ENCODE results near the gene PRKCD.

The PRKCD gene

GRCh38 chr3:53193466-53194209 is 32.6 kb downstream of the PRKCD start:
- Histone ChIP-seq H3K27me3 (ENCODE audit: control insufficient read depth in 1 of 2, insufficient read depth in 2 of 2, low read length in 2 of 2) (peaks cover 0 to 3% of the 10 kb centered on the region in 2 donors), H3K9me3 (ENCODE audit: control insufficient read depth in 2 of 2, low read length in 2 of 2) (no peaks in the 10 kb centered on the region), H3K27ac (ENCODE audit: low read length) (peak overlapping the region; percentile 60), H3K4me1 (ENCODE audit: control insufficient read depth, insufficient read depth, low read length) (peaks cover 29% of the 10 kb centered on the region), H3K4me3 (ENCODE audit: low read length in 2 of 2) (peak overlapping the region in 1 of 2 donors; percentile 35), H3K9ac (ENCODE audit: low read length in 2 of 2) (peak overlapping the region in 1 of 2 donors; percentile 13), H3K36me3 (ENCODE audit: control insufficient read depth in 2 of 2, insufficient read depth in 2 of 2, low read length in 2 of 2) (peaks cover 0 to 15% of the 10 kb centered on the region in 2 donors)

DNA sequence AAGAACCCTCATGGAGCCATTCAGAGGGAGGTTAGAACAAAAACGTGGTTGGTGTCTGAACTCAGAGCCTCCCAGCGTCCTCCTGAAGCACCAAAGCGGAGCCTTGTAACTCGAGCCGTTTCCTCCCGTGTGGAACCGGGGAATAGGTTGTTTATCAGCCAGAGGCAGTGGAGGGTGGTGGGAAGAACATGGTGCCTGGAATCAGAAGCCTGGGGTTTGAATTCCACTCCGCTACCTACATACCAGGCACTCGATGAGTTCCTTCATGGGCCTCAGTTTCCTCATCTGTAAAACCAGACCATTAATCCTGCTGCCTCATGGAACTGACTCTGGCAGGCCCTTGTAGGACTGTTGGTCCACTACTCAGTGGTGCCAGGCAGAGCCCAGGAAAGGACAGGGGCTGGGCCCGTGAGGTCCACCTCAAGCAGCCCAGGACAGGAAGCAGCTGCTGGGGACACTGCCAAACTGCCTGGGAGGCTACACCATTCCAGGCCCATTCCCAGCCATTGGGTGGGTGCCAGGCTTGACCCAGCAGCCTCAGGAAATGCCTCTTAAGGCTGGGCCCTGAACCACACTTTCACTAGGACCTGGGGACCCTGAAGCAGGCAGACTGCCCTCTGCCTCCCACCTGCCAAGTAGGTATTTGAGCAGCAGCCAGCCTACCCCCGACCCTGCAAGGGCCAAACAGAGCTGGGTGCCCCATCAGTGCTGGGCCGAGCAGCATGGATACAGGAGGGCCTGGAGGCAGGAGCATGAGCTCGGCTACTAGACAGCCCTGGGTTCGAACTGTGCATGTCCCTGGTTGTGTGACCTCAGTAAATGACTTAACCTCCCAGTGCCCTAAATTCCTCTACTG is 33.4 kb downstream of the PRKCD start:
- no peak overlapping the region for H3K4me3 ChIP-seq (ENCODE audit: low read length in 2 of 2)
- H3K9ac ChIP-seq (ENCODE audit: low read length in 2 of 2) = no peak overlapping the region
- peaks cover 0 to 3% of the 10 kb centered on the region in 2 donors for H3K27me3 ChIP-seq (ENCODE audit: control insufficient read depth in 1 of 2, insufficient read depth in 2 of 2, low read length in 2 of 2)
- no peaks in the 10 kb centered on the region for H3K9me3 ChIP-seq (ENCODE audit: control insufficient read depth in 2 of 2, low read length in 2 of 2)
- H3K27ac ChIP-seq (ENCODE audit: low read length) = peak overlapping the region; percentile 60
- peaks cover 0 to 10% of the 10 kb centered on the region in 2 donors for H3K36me3 ChIP-seq (ENCODE audit: control insufficient read depth in 2 of 2, insufficient read depth in 2 of 2, low read length in 2 of 2)
- H3K4me1 ChIP-seq (ENCODE audit: control insufficient read depth, insufficient read depth, low read length) = peaks cover 29% of the 10 kb centered on the region

DNA sequence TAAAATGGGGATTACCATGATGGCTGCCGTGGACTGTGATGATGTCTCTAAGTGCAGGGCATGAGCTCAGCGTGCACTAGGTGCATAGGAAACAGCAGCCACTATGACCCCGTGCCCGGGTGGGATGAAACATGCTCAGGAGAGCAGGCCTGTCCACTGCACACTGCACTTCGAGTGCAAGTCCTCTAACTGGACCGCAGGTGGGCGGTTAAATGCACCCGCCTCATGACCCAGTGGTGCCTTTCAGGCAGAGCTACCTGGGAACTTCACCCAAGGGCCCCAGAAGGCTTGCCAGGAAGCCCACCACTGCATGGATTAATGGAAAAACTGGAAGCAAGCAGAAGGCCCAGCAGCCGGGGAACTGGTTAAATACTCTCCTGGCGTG is 34.0 kb downstream of the PRKCD start:
- H3K4me3 ChIP-seq (ENCODE audit: low read length in 2 of 2) = no peak overlapping the region
- no peaks in the 10 kb centered on the region for H3K9me3 ChIP-seq (ENCODE audit: control insufficient read depth in 2 of 2, low read length in 2 of 2)
- H3K27ac ChIP-seq (ENCODE audit: low read length) = no peak overlapping the region
- peaks cover 29% of the 10 kb centered on the region for H3K4me1 ChIP-seq (ENCODE audit: control insufficient read depth, insufficient read depth, low read length)
- peaks cover 0 to 6% of the 10 kb centered on the region in 2 donors for H3K36me3 ChIP-seq (ENCODE audit: control insufficient read depth in 2 of 2, insufficient read depth in 2 of 2, low read length in 2 of 2)
- H3K27me3 ChIP-seq (ENCODE audit: control insufficient read depth in 1 of 2, insufficient read depth in 2 of 2, low read length in 2 of 2) = peaks cover 0 to 3% of the 10 kb centered on the region in 2 donors
- H3K9ac ChIP-seq (ENCODE audit: low read length in 2 of 2) = no peak overlapping the region

DNA sequence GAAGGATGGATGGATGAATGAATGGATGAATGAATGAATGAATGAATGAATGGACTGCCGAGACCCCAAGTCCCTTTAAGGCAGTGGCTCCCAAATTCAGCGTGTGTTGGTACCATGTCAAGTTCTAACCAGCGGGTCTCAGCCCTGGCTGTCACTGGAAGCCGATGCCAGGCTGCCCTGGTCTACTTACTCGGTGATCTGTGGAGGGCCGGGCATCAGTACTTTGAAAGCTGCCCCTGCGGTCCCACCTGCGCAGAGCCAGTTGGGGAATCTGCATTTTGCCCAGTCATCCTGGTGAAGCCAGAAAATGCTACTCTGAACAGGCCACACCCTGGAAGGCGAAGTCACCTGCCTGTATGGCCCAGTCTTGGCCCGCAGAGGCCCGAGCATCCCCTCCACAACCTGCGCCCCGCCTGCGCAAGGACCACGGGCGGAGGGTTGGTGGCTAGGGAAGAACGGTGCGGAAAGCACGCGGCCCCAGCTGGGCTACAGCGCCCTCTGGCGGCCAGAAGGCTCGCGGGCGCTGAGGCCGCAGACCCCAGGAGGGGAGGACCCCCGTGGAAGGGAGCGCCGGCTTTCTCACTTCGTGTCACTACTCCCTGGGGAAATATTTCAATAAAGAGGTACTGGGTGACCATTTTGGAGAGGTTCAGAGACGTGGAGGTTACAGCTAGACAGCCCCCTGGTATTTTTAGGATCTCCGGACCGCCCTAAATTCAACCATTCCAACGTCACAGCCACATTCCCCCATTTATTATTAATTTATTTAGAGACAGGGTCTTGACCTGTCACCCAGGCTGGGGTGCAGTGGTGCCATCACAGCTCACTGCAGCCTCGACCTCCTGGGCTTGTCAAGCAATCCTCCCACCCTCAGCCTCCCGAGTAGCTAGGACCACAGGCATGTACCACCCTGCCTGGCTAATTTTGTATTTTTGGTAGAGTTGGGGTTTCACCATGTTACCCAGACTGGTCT is 34.9 kb downstream of the PRKCD start:
- H3K27ac ChIP-seq (ENCODE audit: low read length) = no peak overlapping the region
- peaks cover 0 to 3% of the 10 kb centered on the region in 2 donors for H3K36me3 ChIP-seq (ENCODE audit: control insufficient read depth in 2 of 2, insufficient read depth in 2 of 2, low read length in 2 of 2)
- H3K27me3 ChIP-seq (ENCODE audit: control insufficient read depth in 1 of 2, insufficient read depth in 2 of 2, low read length in 2 of 2) = peaks cover 0 to 3% of the 10 kb centered on the region in 2 donors
- peaks cover 29% of the 10 kb centered on the region for H3K4me1 ChIP-seq (ENCODE audit: control insufficient read depth, insufficient read depth, low read length)
- H3K9me3 ChIP-seq (ENCODE audit: control insufficient read depth in 2 of 2, low read length in 2 of 2) = no peaks in the 10 kb centered on the region
- H3K4me3 ChIP-seq (ENCODE audit: low read length in 2 of 2) = no peak overlapping the region
- no peak overlapping the region for H3K9ac ChIP-seq (ENCODE audit: low read length in 2 of 2)

DNA sequence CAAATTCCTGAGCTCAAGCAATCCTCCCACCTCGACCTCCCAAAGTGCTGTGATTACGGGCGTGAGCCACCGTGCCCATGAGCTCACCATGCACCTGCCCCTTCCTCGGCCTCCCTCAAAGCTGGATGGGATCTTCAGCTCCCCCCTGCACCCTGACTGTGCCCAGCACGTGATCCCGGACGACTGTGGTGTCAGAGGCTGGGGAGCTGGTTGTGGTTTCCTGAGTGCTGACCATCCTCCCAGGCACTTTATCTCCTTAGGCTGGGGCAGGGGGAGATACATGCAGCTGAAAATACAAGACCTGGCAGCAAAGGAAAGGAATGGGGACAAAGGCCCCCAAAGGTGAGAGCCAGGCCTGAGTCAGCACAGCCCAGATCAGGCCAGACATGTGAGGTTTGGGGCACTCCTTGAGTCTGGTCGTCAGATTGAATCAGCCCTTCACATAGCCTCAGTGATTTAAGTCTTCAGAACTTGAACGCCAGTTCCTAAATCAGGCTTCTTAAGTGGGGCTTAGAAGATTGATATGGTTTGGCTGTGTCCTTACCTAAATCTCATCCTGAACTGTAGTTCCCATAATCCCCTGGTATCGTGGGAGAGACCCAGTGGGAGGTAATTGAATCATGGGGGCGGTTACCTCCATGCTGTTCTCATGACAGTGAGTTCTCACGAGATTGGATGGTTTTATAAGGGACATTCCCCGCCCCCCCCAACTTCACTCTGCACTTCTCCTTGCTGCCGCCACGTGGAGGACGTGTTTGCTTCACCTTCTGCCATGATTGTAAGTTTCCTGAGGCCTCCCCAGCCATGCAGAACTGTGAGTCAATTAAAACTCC is 35.8 kb downstream of the PRKCD start:
- peaks cover 29% of the 10 kb centered on the region for H3K4me1 ChIP-seq (ENCODE audit: control insufficient read depth, insufficient read depth, low read length)
- H3K36me3 ChIP-seq (ENCODE audit: control insufficient read depth in 2 of 2, insufficient read depth in 2 of 2, low read length in 2 of 2) = peaks cover 0 to 3% of the 10 kb centered on the region in 2 donors
- no peak overlapping the region for H3K27ac ChIP-seq (ENCODE audit: low read length)
- H3K9ac ChIP-seq (ENCODE audit: low read length in 2 of 2) = no peak overlapping the region
- peaks cover 0 to 3% of the 10 kb centered on the region in 2 donors for H3K27me3 ChIP-seq (ENCODE audit: control insufficient read depth in 1 of 2, insufficient read depth in 2 of 2, low read length in 2 of 2)
- no peaks in the 10 kb centered on the region for H3K9me3 ChIP-seq (ENCODE audit: control insufficient read depth in 2 of 2, low read length in 2 of 2)
- no peak overlapping the region for H3K4me3 ChIP-seq (ENCODE audit: low read length in 2 of 2)

- no peaks in the 10 kb centered on the region for H3K9me3 ChIP-seq (ENCODE audit: control insufficient read depth in 2 of 2, low read length in 2 of 2)
- peaks cover 0 to 3% of the 10 kb centered on the region in 2 donors for H3K27me3 ChIP-seq (ENCODE audit: control insufficient read depth in 1 of 2, insufficient read depth in 2 of 2, low read length in 2 of 2)
- no peak overlapping the region for H3K4me3 ChIP-seq (ENCODE audit: low read length in 2 of 2)
- peaks cover 23% of the 10 kb centered on the region for H3K4me1 ChIP-seq (ENCODE audit: control insufficient read depth, insufficient read depth, low read length)
- H3K27ac ChIP-seq (ENCODE audit: low read length) = no peak overlapping the region
- H3K9ac ChIP-seq (ENCODE audit: low read length in 2 of 2) = no peak overlapping the region
- no peaks in the 10 kb centered on the region for H3K36me3 ChIP-seq (ENCODE audit: control insufficient read depth in 2 of 2, insufficient read depth in 2 of 2, low read length in 2 of 2)
Observed at GRCh38 chr3:53198256-53198977, 37.4 kb downstream of the PRKCD start.

- Histone ChIP-seq H3K9ac (ENCODE audit: low read length in 2 of 2) (no peak overlapping the region), H3K36me3 (ENCODE audit: control insufficient read depth in 2 of 2, insufficient read depth in 2 of 2, low read length in 2 of 2) (no peaks in the 10 kb centered on the region), H3K4me1 (ENCODE audit: control insufficient read depth, insufficient read depth, low read length) (peaks cover 17% of the 10 kb centered on the region), H3K27me3 (ENCODE audit: control insufficient read depth in 1 of 2, insufficient read depth in 2 of 2, low read length in 2 of 2) (peaks cover 0 to 3% of the 10 kb centered on the region in 2 donors), H3K9me3 (ENCODE audit: control insufficient read depth in 2 of 2, low read length in 2 of 2) (no peaks in the 10 kb centered on the region), H3K4me3 (ENCODE audit: low read length in 2 of 2) (no peak overlapping the region), H3K27ac (ENCODE audit: low read length) (no peak overlapping the region)
Observed at GRCh38 chr3:53198996-53199395, 38.0 kb downstream of the PRKCD start.

- H3K9ac ChIP-seq (ENCODE audit: low read length in 2 of 2) = no peak overlapping the region
- H3K36me3 ChIP-seq (ENCODE audit: control insufficient read depth in 2 of 2, insufficient read depth in 2 of 2, low read length in 2 of 2) = no peaks in the 10 kb centered on the region
- H3K4me1 ChIP-seq (ENCODE audit: control insufficient read depth, insufficient read depth, low read length) = peaks cover 8% of the 10 kb centered on the region
- no peak overlapping the region for H3K4me3 ChIP-seq (ENCODE audit: low read length in 2 of 2)
- peaks cover 0 to 3% of the 10 kb centered on the region in 2 donors for H3K27me3 ChIP-seq (ENCODE audit: control insufficient read depth in 1 of 2, insufficient read depth in 2 of 2, low read length in 2 of 2)
- no peak overlapping the region for H3K27ac ChIP-seq (ENCODE audit: low read length)
- no peaks in the 10 kb centered on the region for H3K9me3 ChIP-seq (ENCODE audit: control insufficient read depth in 2 of 2, low read length in 2 of 2)
Observed at GRCh38 chr3:53199834-53200233, 38.8 kb downstream of the PRKCD start.

All from stomach smooth muscle (tissue), 2 donors.